H1 (cell line): ENCODE results near the gene DIPK1A. TPM values are rescaled to one million over a fixed set of nuclear protein-coding genes. Genes with fewer than 3 reads are reported as not detected.

Experiments
- CTCF ChIA-PET: fragments of 300-600 bp; sonication (Branson Sonifier 250); formaldehyde crosslinking; loops from one replicate; lab custom pipeline; 2021; ENCODE audit not compliant: partially characterized antibody; lab: Charles Lee
- POLR2A ChIA-PET: fragments of 300-600 bp; sonication (Branson Sonifier 250); formaldehyde crosslinking; loops from one replicate; lab custom pipeline; 2021; ENCODE audit warnings: inconsistent platforms; ENCODE audit not compliant: partially characterized antibody; lab: Charles Lee
- DNase-seq, 2 experiments: peaks; one replicate each; pipeline versions ENCODE4 v3.0.0 to v3.0.0-alpha.2; 2010 to 2022; ENCODE audit warnings: low spot score in 2 of 2, low read depth in 1 of 2, mixed read lengths in 1 of 2
- FAIRE-seq: peaks from 2 replicates; lab custom pipeline; 2011; peaks lifted over from hg19 to GRCh38; lab: Jason Lieb, UNC
- H2AFZ ChIP-seq: 2 replicates; pipeline ENCODE4 v1.8.1; 2012; ENCODE audit warnings: low read length, inconsistent platforms
- H2AK5ac ChIP-seq: 2 replicates; pipeline ENCODE4 v1.6.1; 2013; ENCODE audit warnings: low read depth, low read length
- H2BK120ac ChIP-seq: replicated peaks from 2 replicates; pipeline ENCODE3; 2013; ENCODE audit warnings: low read depth, low read length, inconsistent platforms
- H2BK12ac ChIP-seq: 2 replicates; pipeline ENCODE4 v1.6.1; 2013; ENCODE audit warnings: low read depth, low read length
- H2BK15ac ChIP-seq: 2 replicates; pipeline ENCODE4 v1.6.1; 2013; ENCODE audit warnings: low read length
- H2BK20ac ChIP-seq: 2 replicates; pipeline ENCODE4 v1.6.1; 2013; ENCODE audit warnings: low read length
- H2BK5ac ChIP-seq: 2 replicates; pipeline ENCODE4 v1.6.1; 2013; ENCODE audit warnings: low read depth, low read length
- H3K14ac ChIP-seq: 2 replicates; pipeline ENCODE4 v1.6.1; 2013; ENCODE audit warnings: inconsistent platforms; ENCODE audit not compliant: insufficient read length
- H3K18ac ChIP-seq: 2 replicates; pipeline ENCODE4 v1.6.1; 2013; ENCODE audit warnings: low read length; ENCODE audit errors: extremely low read depth
- H3K23ac ChIP-seq: 2 replicates; pipeline ENCODE4 v1.6.1; 2013; ENCODE audit warnings: inconsistent platforms; ENCODE audit not compliant: insufficient read length
- H3K23me2 ChIP-seq: 2 replicates; pipeline ENCODE4 v1.6.1; 2013; ENCODE audit warnings: low read depth, low read length
- H3K27ac ChIP-seq: 2 replicates; pipeline ENCODE4 v1.6.1; 2011; ENCODE audit warnings: low read depth, low read length, inconsistent platforms
- H3K27me3 ChIP-seq, 4 experiments: replicated peaks in 1 of 4; 1 replicate in 1 of 4; 2 replicates in 3 of 4; pipeline versions ENCODE4 v1.6.1 to v1.8.1; 2011 to 2013; ENCODE audit warnings: low read length in 3 of 4, mild to moderate bottlenecking in 3 of 4, inconsistent platforms in 2 of 4, mixed read lengths in 2 of 4, moderate library complexity in 1 of 4; ENCODE audit not compliant: control insufficient read depth in 3 of 4, insufficient read depth in 3 of 4; ENCODE audit errors: extremely low read depth in 1 of 4
- H3K36me3 ChIP-seq, 4 experiments: 2 replicates each; pipeline versions ENCODE4 v1.6.1 to v1.8.1; 2011 to 2013; ENCODE audit warnings: mild to moderate bottlenecking in 4 of 4, low read length in 3 of 4, moderate library complexity in 2 of 4, control low read depth in 1 of 4, inconsistent platforms in 1 of 4; ENCODE audit not compliant: insufficient read depth in 4 of 4, control insufficient read depth in 2 of 4
- H3K4ac ChIP-seq: replicated peaks from 2 replicates; pipeline ENCODE3; 2013; ENCODE audit warnings: low read length, low read depth, mixed read lengths, inconsistent platforms; ENCODE audit not compliant: insufficient read length
- H3K4me1 ChIP-seq, 4 experiments: replicated peaks in 1 of 4; 1 replicate in 1 of 4; 2 replicates in 3 of 4; pipeline versions ENCODE4 v1.6.1 to v1.8.1; 2011 to 2013; ENCODE audit warnings: low read length in 3 of 4, inconsistent platforms in 2 of 4, mixed read lengths in 1 of 4; ENCODE audit not compliant: insufficient read depth in 4 of 4, control insufficient read depth in 3 of 4
- H3K4me2 ChIP-seq, 2 experiments: 2 replicates each; pipeline versions ENCODE4 v1.6.1 to v1.8.1; 2011 to 2013; ENCODE audit warnings: low read depth in 2 of 2, low read length in 2 of 2, control low read depth in 1 of 2, inconsistent platforms in 1 of 2, mild to moderate bottlenecking in 1 of 2; ENCODE audit not compliant: insufficient read depth in 1 of 2
- H3K4me3 ChIP-seq, 4 experiments: fragments of 200-600, 300-600 bp in 1 of 4; sonication (generic), shearing (Covaris generic), sonication (Bioruptor Twin) in 1 of 4; 2 replicates each; pipeline versions ENCODE4 v1.5.1 to v1.8.1; 2011 to 2016; ENCODE audit warnings: low read length in 4 of 4, low read depth in 3 of 4, control low read depth in 2 of 4, inconsistent platforms in 2 of 4, mild to moderate bottlenecking in 2 of 4, mixed read lengths in 1 of 4, moderate library complexity in 1 of 4; ENCODE audit not compliant: insufficient read depth in 2 of 4; ENCODE audit errors: extremely low read depth in 1 of 4
- H3K56ac ChIP-seq: replicated peaks from 2 replicates; pipeline ENCODE3; 2013; ENCODE audit warnings: low read depth, mild to moderate bottlenecking, mixed read lengths, low read length, inconsistent platforms; ENCODE audit not compliant: insufficient read length
- H3K79me1 ChIP-seq: 2 replicates; pipeline ENCODE4 v1.6.1; 2013; ENCODE audit warnings: low read depth, low read length, control low read depth
- H3K79me2 ChIP-seq, 2 experiments: 2 replicates each; pipeline versions ENCODE4 v1.6.1 to v1.8.1; 2012 to 2013; ENCODE audit warnings: low read length in 2 of 2, mild to moderate bottlenecking in 2 of 2, inconsistent platforms in 1 of 2; ENCODE audit not compliant: insufficient read depth in 2 of 2, control insufficient read depth in 1 of 2
- H3K9ac ChIP-seq, 4 experiments: replicated peaks in 1 of 4; 1 replicate in 1 of 4; 2 replicates in 3 of 4; pipeline versions ENCODE4 v1.6.1 to v1.8.1; 2011 to 2013; ENCODE audit warnings: low read depth in 3 of 4, low read length in 3 of 4, control low read depth in 2 of 4, mild to moderate bottlenecking in 2 of 4, moderate library complexity in 2 of 4, inconsistent platforms in 1 of 4; ENCODE audit errors: extremely low read depth in 1 of 4
- H3K9me3 ChIP-seq, 2 experiments: 2 replicates each; pipeline versions ENCODE4 v1.6.1 to v1.8.1; 2012 to 2013; ENCODE audit warnings: mild to moderate bottlenecking in 2 of 2, moderate library complexity in 2 of 2, control low read depth in 1 of 2, inconsistent platforms in 1 of 2, low read depth in 1 of 2, low read length in 1 of 2, mixed read lengths in 1 of 2; ENCODE audit not compliant: insufficient read depth in 2 of 2
- H4K20me1 ChIP-seq, 2 experiments: replicated peaks in 1 of 2; 2 replicates each; pipeline versions ENCODE3 to v1.8.1; 2011 to 2013; ENCODE audit warnings: inconsistent platforms in 2 of 2, low read length in 2 of 2, mild to moderate bottlenecking in 1 of 2; ENCODE audit not compliant: insufficient read depth in 2 of 2, control insufficient read depth in 1 of 2
- H4K5ac ChIP-seq: 2 replicates; pipeline ENCODE4 v1.6.1; 2013; ENCODE audit warnings: low read length, low read depth, mixed read lengths, inconsistent platforms; ENCODE audit not compliant: insufficient read length
- H4K8ac ChIP-seq: 2 replicates; pipeline ENCODE4 v1.8.0; 2013; ENCODE audit warnings: mild to moderate bottlenecking, moderate library complexity, low read length, inconsistent platforms; ENCODE audit not compliant: insufficient read depth; ENCODE audit errors: extremely low read depth
- H4K91ac ChIP-seq: replicated peaks from 2 replicates; pipeline ENCODE3; 2013; ENCODE audit warnings: low read length, mixed read lengths, inconsistent platforms; ENCODE audit not compliant: insufficient read length
- BACH1 ChIP-seq: IDR thresholded peaks from 2 replicates; pipeline ENCODE4 v1.6.1; 2012; ENCODE audit warnings: low read length, improper control_type of control experiment
- BCL11A ChIP-seq, 2 experiments: IDR thresholded peaks; one replicate each; pipeline ENCODE4 v1.6.1; 2011; ENCODE audit warnings: low read depth in 2 of 2, low read length in 2 of 2, mild to moderate bottlenecking in 2 of 2
- HDAC6 ChIP-seq: IDR thresholded peaks from one replicate; pipeline ENCODE4 v1.7.1; 2012; ENCODE audit warnings: low read depth, mild to moderate bottlenecking, inconsistent platforms, low read length, moderate library complexity
- KDM4A ChIP-seq: IDR thresholded peaks from one replicate; pipeline ENCODE4 v1.7.1; 2012; ENCODE audit warnings: low read depth, mild to moderate bottlenecking, moderate library complexity, low read length, inconsistent platforms; ENCODE audit not compliant: severe bottlenecking
- MAX ChIP-seq: IDR thresholded peaks from 2 replicates; pipeline ENCODE4 v1.6.1; 2012; ENCODE audit warnings: inconsistent platforms
- NANOG ChIP-seq: IDR thresholded peaks from 2 replicates; pipeline ENCODE4 v1.6.1; 2011; ENCODE audit warnings: low read length, low read depth, mild to moderate bottlenecking, inconsistent platforms; ENCODE audit not compliant: insufficient read depth, poor library complexity, severe bottlenecking
- RAD21 ChIP-seq, 2 experiments: IDR thresholded peaks in 1 of 2; conservative IDR thresholded peaks in 1 of 2; 2 replicates each; pipeline ENCODE4 v1.6.1; 2011; ENCODE audit warnings: low read depth in 2 of 2, low read length in 2 of 2, improper control_type of control experiment in 1 of 2, inconsistent platforms in 1 of 2, mild to moderate bottlenecking in 1 of 2, moderate library complexity in 1 of 2
- RBBP5 ChIP-seq: IDR thresholded peaks from 2 replicates; pipeline ENCODE4 v1.7.1; 2012; ENCODE audit warnings: low read depth, mild to moderate bottlenecking, inconsistent platforms, low read length, moderate library complexity, borderline replicate concordance
- TBP ChIP-seq: IDR thresholded peaks from 2 replicates; pipeline ENCODE4 v1.6.1; 2011; ENCODE audit warnings: low read depth, low read length, improper control_type of control experiment
- WGBS, 2 experiments: shearing (Covaris generic) in 1 of 2; methylation state at CpG; one replicate each; pipeline versions ENCODE4 v1.1.6 to v1.1.7; 2013 to 2015; ENCODE audit warnings: low lambda C conversion rate in 2 of 2, mixed read lengths in 2 of 2, inconsistent platforms in 1 of 2, low coverage in 1 of 2, missing lambda C conversion rate in 1 of 2; ENCODE audit not compliant: insufficient replicate concordance in 2 of 2, insufficient coverage in 1 of 2, insufficient read length in 1 of 2; ENCODE audit errors: extremely low coverage in 1 of 2, missing lambda C conversion rate in 1 of 2; 5-methylcytosine and 5-hydroxymethylcytosine counted together
- polyA plus RNA-seq, 7 experiments: library from polyadenylated mRNA; depleted of rRNA in 3 of 7; stranded (reverse) in 5 of 7; unstranded in 2 of 7; fragments of >200 nt in 5 of 7; fragments of 200-250 nt in 2 of 7; gene quantifications; 1 replicate in 5 of 7; 2 replicates in 1 of 7; 4 replicates in 1 of 7; pipeline versions ENCODE4 v1.2.1 to v1.2.3, GENCODE V29; 2011 to 2013; ENCODE audit warnings: missing spikeins in 2 of 7, mixed read lengths in 2 of 7
- total RNA-seq: library from RNA; stranded (reverse); fragmentation: NEBNext Ultra II Directional; extraction: Animal tissue kit (Norgen Biotek cat#: 25700); gene quantifications from 2 replicates; pipeline ENCODE4 v1.2.1, GENCODE V29; 2021

Gene DIPK1A
- total and polyA plus RNA-seq, 2 of the 8 experiments (the other 6 are each of a cell fraction or from before 2014, with no cell fraction given) = 2.5 to 5.0 TPM

GRCh38 chr1:92907949-92908684, 53.1 kb downstream of the DIPK1A start:
- Histone ChIP-seq H3K4ac (no peak overlapping the region), H2BK120ac (no peak overlapping the region), H4K20me1 (no peaks in the 10 kb centered on the region), H3K18ac (no peak overlapping the region), H3K27ac (no peak overlapping the region), H3K23ac (no peak overlapping the region), H3K9ac (no peak overlapping the region), H4K8ac (no peak overlapping the region)
- TF ChIP-seq RAD21 (IDR thresholded peaks at IDR 0.05 in 1 of 2, conservative IDR thresholded peaks at IDR 0.05 in 1 of 2; ENCODE audit: low read depth in 2 of 2, low read length in 2 of 2) (no peak), NANOG (no peak), HDAC6 (no peak), TBP (no peak), MAX (no peak), BACH1 (no peak), RBBP5 (no peak), KDM4A (no peak), BCL11A (IDR thresholded peaks at IDR 0.05; ENCODE audit: low read depth in 2 of 2, low read length in 2 of 2) (no peak)
- TF ChIP-seq, all 59 proteins: peak for 0
- FAIRE-seq (no peak), DNase-seq (no peak)
- CTCF ChIA-PET = interaction anchor here (1.3 kb wide), 1 partner anchor 12 kb away, joined by 3 read pairs; no protein-coding TSS in a partner anchor
- Histone ChIP-seq H3K4me1 (no peaks in the 10 kb centered on the region), H4K91ac (no peak overlapping the region), H3K36me3 (no peaks in the 10 kb centered on the region), H3K4me3 (no peak overlapping the region), H3K27me3 (no peaks in the 10 kb centered on the region), H2AFZ (no peak overlapping the region), H2BK12ac (no peak overlapping the region), H3K56ac (no peak overlapping the region), H3K79me2 (no peaks in the 10 kb centered on the region), H3K14ac (no peak overlapping the region), H2BK15ac (no peak overlapping the region), H3K79me1 (no peaks in the 10 kb centered on the region), H4K5ac (no peak overlapping the region), H2BK20ac (no peak overlapping the region), H2AK5ac (no peak overlapping the region), H2BK5ac (no peak overlapping the region), H3K23me2 (no peaks in the 10 kb centered on the region), H3K4me2 (no peak overlapping the region), H3K9me3 (no peaks in the 10 kb centered on the region)
- WGBS, 2 experiments = 69% methylated on average over 2 of the region's 2 CpGs; no CpG with 5 or more reads in 1 of the 2 experiments
- POLR2A ChIA-PET = interaction anchor here (1.1 kb wide), 1 partner anchor 171 kb away, joined by 3 read pairs; the partner anchor contains the start of gene MTF2
